Nephron progenitor cell (in vitro differentiated cells): ENCODE results near the gene NCK2.

Source experiments
- DNase-seq: peaks from one replicate; pipeline ENCODE4 v3.0.0; 2021
- H3K27ac Mint-ChIP-seq: 2 replicates; pipeline ENCODE4 v1.8.0; 2021; ENCODE audit warnings: mild to moderate bottlenecking, moderate library complexity, mixed read lengths
- H3K27me3 Mint-ChIP-seq: 2 replicates; pipeline ENCODE4 v1.8.0; 2021; ENCODE audit warnings: mild to moderate bottlenecking, low read depth, mixed read lengths; ENCODE audit not compliant: poor library complexity
- H3K36me3 Mint-ChIP-seq: 2 replicates; pipeline ENCODE4 v1.8.0; 2021; ENCODE audit warnings: low read depth, mixed read lengths
- H3K4me1 Mint-ChIP-seq: 2 replicates; pipeline ENCODE4 v1.8.0; 2021; ENCODE audit warnings: mixed read lengths
- H3K4me3 Mint-ChIP-seq: 2 replicates; pipeline ENCODE4 v1.8.0; 2021; ENCODE audit warnings: mild to moderate bottlenecking, moderate library complexity, mixed read lengths
- H3K9me3 Mint-ChIP-seq: 2 replicates; pipeline ENCODE4 v1.8.0; 2021; ENCODE audit warnings: mild to moderate bottlenecking, moderate library complexity, mixed read lengths
- TF ChIP-seq, protein P1 (sequence below): fragments of 200-600 bp; sonication (generic); IDR thresholded peaks from 2 replicates; pipeline ENCODE4 v1.5.0; 2021; ENCODE audit warnings: antibody characterized with exemption

The NCK2 gene

DNA sequence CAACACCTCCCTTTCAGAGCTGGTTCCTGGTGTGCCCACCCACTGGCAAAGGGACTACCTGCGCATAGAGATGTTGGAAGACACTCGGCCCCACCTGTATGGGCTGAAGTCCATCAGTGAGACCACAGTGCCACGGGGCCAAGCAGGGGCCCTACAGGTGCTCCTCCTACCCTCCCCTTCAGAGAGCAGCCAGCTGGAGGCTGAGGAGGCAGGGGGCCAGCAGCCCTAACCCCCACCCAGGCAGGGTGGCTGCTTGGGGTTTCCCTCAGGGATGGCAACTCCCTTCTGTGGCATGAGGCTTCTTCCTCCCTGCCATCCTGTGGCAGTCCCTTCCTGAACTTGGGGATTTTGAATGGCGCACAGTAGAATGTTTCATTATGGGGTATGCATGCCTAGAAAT is 125.3 kb downstream of the NCK2 start:
- H3K4me3 Mint-ChIP-seq: no peak overlapping the region
- TF ChIP-seq, protein P1, sequence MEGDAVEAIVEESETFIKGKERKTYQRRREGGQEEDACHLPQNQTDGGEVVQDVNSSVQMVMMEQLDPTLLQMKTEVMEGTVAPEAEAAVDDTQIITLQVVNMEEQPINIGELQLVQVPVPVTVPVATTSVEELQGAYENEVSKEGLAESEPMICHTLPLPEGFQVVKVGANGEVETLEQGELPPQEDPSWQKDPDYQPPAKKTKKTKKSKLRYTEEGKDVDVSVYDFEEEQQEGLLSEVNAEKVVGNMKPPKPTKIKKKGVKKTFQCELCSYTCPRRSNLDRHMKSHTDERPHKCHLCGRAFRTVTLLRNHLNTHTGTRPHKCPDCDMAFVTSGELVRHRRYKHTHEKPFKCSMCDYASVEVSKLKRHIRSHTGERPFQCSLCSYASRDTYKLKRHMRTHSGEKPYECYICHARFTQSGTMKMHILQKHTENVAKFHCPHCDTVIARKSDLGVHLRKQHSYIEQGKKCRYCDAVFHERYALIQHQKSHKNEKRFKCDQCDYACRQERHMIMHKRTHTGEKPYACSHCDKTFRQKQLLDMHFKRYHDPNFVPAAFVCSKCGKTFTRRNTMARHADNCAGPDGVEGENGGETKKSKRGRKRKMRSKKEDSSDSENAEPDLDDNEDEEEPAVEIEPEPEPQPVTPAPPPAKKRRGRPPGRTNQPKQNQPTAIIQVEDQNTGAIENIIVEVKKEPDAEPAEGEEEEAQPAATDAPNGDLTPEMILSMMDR: no peak
- H3K36me3 Mint-ChIP-seq: peaks cover 19% of the 10 kb centered on the region
- no peaks in the 10 kb centered on the region for H3K9me3 Mint-ChIP-seq
- peaks cover 63% of the 10 kb centered on the region for H3K4me1 Mint-ChIP-seq
- H3K27me3 Mint-ChIP-seq: no peaks in the 10 kb centered on the region
- H3K27ac Mint-ChIP-seq: no peak overlapping the region
- DNase-seq: no peak

DNA sequence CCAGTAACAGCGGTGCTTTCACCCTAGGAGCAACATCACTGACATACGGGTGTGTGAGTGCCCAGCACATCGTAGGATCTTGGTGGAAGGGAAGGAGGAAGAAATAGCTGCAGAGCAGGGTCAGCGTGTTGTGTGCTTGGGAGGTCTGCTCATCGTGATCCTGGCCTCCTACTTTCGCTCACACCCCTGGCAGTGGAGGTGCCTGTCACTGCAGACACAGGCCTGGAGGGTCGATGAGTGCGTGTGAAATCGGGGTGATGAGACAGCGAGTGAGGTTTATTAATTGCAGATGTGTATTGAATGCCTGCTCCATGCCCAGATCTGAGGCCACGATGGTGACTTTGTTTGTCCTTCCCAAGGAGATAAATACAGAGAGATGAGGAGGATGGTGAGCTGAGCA is 126.1 kb downstream of the NCK2 start:
- no peaks in the 10 kb centered on the region for H3K27me3 Mint-ChIP-seq
- peaks cover 19% of the 10 kb centered on the region for H3K36me3 Mint-ChIP-seq
- H3K4me1 Mint-ChIP-seq: peaks cover 62% of the 10 kb centered on the region
- no peak overlapping the region for H3K4me3 Mint-ChIP-seq
- no peaks in the 10 kb centered on the region for H3K9me3 Mint-ChIP-seq
- DNase-seq: no peak
- H3K27ac Mint-ChIP-seq: peak overlapping the region; percentile 58
- TF ChIP-seq, protein P1: no peak

DNA sequence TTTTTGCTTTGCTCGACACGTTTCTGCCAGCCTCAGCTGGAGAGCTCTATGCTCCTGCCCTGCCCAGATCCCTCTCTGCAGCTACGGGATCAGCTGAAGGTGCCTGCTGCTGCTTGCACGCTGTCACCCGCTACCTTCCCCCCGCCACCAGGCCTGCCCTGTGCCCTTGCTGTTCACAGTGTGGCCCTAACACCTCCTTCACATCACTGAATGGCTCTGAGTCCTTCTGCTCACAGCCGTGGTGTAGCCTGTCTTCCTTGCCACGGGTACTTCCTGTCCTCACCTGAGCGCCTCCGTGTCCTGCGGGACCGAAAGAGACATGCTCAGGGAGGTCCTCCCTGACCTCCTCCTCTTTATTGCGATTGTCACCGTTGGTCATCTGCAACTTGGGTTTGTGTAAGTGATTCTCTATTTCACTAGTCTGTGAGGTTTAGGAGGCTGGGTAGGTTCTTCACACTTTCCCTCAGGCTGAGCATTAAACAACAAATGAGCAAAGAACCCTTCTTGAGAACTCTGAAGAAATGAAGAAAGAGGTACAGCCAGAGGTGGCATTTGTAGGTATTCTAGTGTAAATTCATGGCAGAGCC is 127.5 kb downstream of the NCK2 start:
- H3K9me3 Mint-ChIP-seq: no peaks in the 10 kb centered on the region
- H3K4me3 Mint-ChIP-seq: no peak overlapping the region
- H3K4me1 Mint-ChIP-seq: peaks cover 56% of the 10 kb centered on the region
- no peaks in the 10 kb centered on the region for H3K27me3 Mint-ChIP-seq
- no peak for DNase-seq
- H3K36me3 Mint-ChIP-seq: peaks cover 27% of the 10 kb centered on the region
- TF ChIP-seq, protein P1: no peak
- peak overlapping the region; percentile 18 for H3K27ac Mint-ChIP-seq

DNA sequence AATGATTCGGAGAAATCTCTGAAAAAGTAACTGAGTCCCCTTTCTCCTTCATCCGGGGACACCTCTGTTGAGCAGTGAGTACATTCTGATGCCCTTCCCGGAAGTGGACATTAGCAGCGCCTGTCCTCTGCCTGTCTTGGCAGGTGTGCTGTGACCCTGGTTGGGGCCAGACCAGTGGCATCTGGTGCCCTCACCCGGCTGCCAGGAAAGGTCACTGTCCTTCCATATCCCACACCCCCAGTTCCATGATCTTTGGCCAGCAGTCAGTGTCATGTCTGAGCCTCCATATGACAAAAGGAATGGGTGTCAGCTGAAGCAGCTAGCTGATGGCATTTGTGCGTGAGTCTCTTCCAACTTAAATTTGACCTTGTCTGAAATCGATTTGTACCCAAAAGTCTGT is 128.1 kb downstream of the NCK2 start:
- DNase-seq: no peak
- peaks cover 50% of the 10 kb centered on the region for H3K4me1 Mint-ChIP-seq
- H3K4me3 Mint-ChIP-seq: no peak overlapping the region
- TF ChIP-seq, protein P1: no peak
- peaks cover 33% of the 10 kb centered on the region for H3K36me3 Mint-ChIP-seq
- peak overlapping the region; percentile 57 for H3K27ac Mint-ChIP-seq
- no peaks in the 10 kb centered on the region for H3K9me3 Mint-ChIP-seq
- no peaks in the 10 kb centered on the region for H3K27me3 Mint-ChIP-seq

DNA sequence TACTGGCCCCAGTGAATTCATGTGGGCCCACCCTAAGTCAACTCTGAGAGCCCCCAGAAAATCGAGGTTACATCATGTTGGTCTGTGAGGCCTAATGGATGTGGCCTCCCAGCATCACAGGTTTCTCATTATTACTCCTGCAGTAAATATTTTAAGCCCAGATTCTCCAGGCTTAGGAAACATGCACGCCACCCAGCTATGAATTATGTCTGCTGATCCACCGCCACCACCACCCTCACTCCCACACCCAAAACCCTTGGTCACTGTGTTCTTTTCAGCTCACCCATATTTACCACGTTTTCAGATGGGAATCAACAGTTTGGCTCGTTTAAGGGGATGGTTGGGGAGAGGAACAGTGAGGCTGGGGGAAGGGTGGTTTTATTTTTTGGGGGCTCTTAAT is 128.6 kb downstream of the NCK2 start:
- Mint-ChIP-seq H3K27me3 (no peaks in the 10 kb centered on the region), H3K9me3 (no peaks in the 10 kb centered on the region), H3K4me1 (peaks cover 46% of the 10 kb centered on the region), H3K27ac (peak overlapping the region; percentile 57), H3K4me3 (no peak overlapping the region), H3K36me3 (peaks cover 37% of the 10 kb centered on the region)
- TF ChIP-seq, protein P1: no peak
- no peak for DNase-seq

DNA sequence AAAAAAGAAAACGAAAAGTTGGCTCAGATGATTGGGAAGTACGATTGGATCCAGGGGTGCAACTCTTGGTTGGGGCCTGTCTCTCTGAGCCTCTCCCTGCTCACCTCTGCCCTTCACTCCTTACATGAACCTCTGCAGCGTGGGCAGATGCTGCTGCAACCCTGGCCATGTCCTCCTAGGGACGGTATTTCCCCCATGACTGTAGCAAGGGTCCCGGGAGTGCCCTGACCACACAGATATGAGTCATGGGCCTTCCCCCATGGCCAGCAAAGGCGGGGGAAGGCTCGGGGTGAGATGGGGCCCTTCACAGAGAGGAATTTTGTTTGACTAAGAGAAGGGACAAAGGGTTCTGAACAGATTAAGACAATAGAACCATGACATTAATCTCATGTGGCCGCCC is 129.0 kb downstream of the NCK2 start:
- Mint-ChIP-seq H3K27me3 (no peaks in the 10 kb centered on the region), H3K27ac (no peak overlapping the region), H3K4me1 (peaks cover 43% of the 10 kb centered on the region), H3K9me3 (no peaks in the 10 kb centered on the region), H3K4me3 (no peak overlapping the region), H3K36me3 (peaks cover 41% of the 10 kb centered on the region)
- DNase-seq: no peak
- TF ChIP-seq, protein P1: no peak
